Hematopoietic multipotent progenitor cell treated with erythropoietin and hydrocortisone succinate and interleukin-3 and kit ligand, for 17 days (in vitro differentiated cells): Measurements from ENCODE around the gene ITGAL.

Experiments
- DNase-seq: peaks from one replicate; pipeline ENCODE4 v3.0.0-alpha.2; 2015; ENCODE audit warnings: low spot score

The ITGAL gene

GRCh38 chr16:30567160-30567990 lies 94.8 kb downstream of the ITGAL start:
- no peak for DNase-seq

GRCh38 chr16:30567991-30568638 lies 95.6 kb downstream of the ITGAL start:
- DNase-seq = no peak

GRCh38 chr16:30569281-30569680 lies 96.7 kb downstream of the ITGAL start:
- no peak for DNase-seq

- no peak for DNase-seq
These were observed 97.4 kb downstream of the ITGAL start for GRCh38 chr16:30569746-30570635.

GRCh38 chr16:30570636-30571444 lies 98.3 kb downstream of the ITGAL start:
- DNase-seq = no peak

GRCh38 chr16:30571445-30572322 lies 99.1 kb downstream of the ITGAL start, which contains the start of gene ZNF688:
Gene ZNF688 (minus strand): TSS chr16:30571714. CDS start chr16:30571629, 85 bp downstream.
- peak; percentile 87 for DNase-seq
